Stimulated activated CD8-positive, alpha-beta memory T cell treated with anti-CD3 and anti-CD28 coated beads, Interleukin-15, amount 100 ng/mL, for 24 hours (primary cell): Measurements from ENCODE around the gene INAFM2.

Experiments used
- DNase-seq: peaks from one replicate; pipeline ENCODE4 v3.0.0-alpha.2; 2020; ENCODE audit warnings: low read depth

The INAFM2 gene

GRCh38 chr15:40323239-40323952 lies at the start of gene INAFM2:
Gene INAFM2 (plus strand): TSS chr15:40323692. CDS start chr15:40324056, 364 bp downstream.
- DNase-seq, result peak; percentile 85

- DNase-seq, result peak; percentile 81
These were observed 48.9 kb upstream of the INAFM2 start for GRCh38 chr15:40274350-40275274.

DNA sequence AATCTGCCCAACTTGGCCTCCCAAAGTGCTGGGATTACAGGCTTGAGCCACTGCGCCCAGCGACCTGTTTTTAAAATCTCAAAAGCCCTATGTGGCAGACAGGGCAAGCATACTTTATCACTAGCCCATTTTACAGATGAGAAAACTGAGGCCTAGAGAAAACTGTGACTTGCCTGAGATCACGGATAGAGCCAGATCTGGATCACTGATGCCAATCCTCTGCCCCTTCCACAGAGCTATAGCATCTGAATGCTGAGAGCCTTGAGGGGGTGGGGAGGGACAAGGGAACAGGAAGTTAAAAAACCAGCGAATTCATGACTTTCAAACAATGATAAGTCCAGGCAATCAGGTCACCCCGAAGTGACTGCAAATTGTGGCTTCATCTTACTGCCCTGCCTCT lies 48.0 kb upstream of the INAFM2 start:
- DNase-seq, result no peak

GRCh38 chr15:40275954-40276353 lies 47.5 kb upstream of the INAFM2 start:
- no peak for DNase-seq

- no peak for DNase-seq
These were observed 46.6 kb upstream of the INAFM2 start for GRCh38 chr15:40276927-40277326.

GRCh38 chr15:40277471-40277870 lies 46.0 kb upstream of the INAFM2 start:
- no peak for DNase-seq

GRCh38 chr15:40278026-40278425 lies 45.5 kb upstream of the INAFM2 start:
- no peak for DNase-seq

- peak; percentile 66 for DNase-seq
These were observed 43.9 kb upstream of the INAFM2 start for GRCh38 chr15:40279437-40280141.

DNA sequence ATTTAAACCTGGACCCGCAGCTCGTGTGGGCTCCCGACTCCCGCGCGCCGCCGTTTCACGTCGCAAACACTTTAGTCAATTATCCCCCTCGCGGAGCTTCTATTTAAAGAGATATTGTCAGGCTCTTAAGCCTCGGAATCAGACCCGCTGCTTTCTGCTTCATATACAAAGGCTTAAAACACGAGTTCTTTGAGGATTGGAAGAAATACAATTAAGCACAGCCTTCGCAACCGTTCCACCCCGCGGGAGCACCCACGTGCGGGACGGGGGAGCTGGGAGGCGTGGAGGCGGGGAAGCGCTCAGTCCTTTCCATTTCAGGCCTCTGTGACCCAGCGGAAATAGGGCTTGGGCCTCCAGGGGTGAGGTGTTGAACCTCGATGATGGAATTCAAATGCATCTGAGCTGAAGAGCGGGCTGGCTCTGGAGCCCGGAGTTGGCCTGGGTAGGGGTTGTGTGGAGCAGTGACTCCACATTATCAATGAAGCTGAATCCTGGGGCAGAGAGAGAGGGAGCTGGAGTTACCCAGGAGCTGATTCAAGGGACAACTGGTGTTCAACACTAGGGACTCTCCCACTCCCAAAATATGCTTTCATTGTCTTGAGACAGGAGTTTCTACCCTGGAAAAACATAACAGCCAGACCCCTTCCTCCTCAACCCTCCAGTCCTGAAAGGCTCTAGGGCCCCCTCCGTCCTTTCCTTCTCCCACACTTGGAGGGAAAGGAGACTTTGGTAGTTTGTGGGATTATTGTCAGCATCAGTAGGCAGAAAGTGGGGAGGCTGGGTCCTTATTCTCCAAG lies 43.0 kb upstream of the INAFM2 start:
- no peak for DNase-seq

GRCh38 chr15:40281057-40281800 lies 42.3 kb upstream of the INAFM2 start:
- no peak for DNase-seq

- DNase-seq, result no peak
These were observed 41.7 kb upstream of the INAFM2 start for GRCh38 chr15:40281801-40282146.

DNA sequence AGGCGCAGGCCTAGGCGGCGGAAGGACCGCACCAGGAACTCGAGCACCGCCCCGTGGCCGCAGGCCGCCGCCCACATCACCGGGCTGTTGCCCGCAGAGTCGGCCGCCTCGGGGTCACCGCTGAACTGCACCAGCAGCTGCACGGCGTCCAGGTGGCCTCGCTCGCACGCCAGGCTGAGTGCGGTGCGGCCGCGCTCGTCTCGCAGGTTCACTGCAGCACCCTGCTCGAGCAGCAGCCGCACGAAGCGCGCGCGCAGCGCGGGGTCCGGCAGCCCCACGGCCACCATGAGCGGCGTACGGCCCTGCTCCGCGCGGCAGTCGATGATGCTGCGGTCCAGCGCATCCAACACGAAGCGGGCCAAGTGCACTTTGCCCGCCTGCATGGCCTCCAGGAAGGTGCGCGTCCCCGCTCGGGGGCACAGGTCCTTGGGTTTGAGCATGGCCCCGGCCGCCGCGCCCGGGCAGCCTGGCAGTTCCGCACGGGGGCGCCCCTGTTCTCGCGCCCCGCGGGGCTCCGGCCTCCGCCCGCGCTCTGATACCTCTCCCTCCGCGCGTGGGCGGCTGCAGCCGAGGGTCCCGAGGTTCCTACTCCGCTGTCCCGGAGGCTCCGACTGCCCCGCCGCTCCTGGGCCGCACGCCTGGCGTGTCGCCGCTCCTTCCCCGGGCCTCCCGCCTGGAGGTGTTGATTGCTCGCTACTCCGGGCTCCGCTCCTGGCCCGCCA lies 41.2 kb upstream of the INAFM2 start:
- DNase-seq, result no peak

GRCh38 chr15:40282869-40283614 lies 40.5 kb upstream of the INAFM2 start, which contains the start of gene ANKRD63:
Gene ANKRD63 (minus strand): TSS chr15:40283064. CDS start chr15:40282586, 478 bp downstream.
- DNase-seq, result peak; percentile 13

GRCh38 chr15:40283615-40284300 lies 39.7 kb upstream of the INAFM2 start:
- DNase-seq, result no peak

GRCh38 chr15:40285151-40285550 lies 38.3 kb upstream of the INAFM2 start:
- no peak for DNase-seq

- no peak for DNase-seq
These were observed 37.9 kb upstream of the INAFM2 start for GRCh38 chr15:40285554-40286011.

DNA sequence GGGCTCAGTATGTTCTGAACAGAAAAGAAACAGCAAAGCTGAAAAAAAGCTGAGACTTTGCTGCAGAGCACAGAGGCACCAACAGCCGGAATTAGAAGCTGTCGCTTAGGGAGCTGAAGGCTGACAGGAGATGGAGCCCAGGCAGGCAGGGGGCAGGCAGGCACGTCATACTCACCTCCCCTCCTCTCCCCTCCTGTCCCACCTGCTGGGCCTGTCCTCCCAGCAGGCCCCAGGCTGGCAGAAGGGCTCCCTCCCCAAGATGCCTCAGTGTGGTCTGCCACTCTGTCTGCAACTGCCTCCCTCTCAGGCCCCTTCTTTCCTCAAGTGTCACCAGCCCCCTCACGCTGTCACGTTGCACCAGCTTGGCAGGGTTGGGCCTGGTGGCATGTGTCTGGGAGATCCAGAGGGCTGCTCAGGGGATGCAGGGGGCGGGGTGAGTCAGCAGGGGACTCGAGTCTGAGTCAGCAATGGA lies 37.4 kb upstream of the INAFM2 start:
- no peak for DNase-seq

DNA sequence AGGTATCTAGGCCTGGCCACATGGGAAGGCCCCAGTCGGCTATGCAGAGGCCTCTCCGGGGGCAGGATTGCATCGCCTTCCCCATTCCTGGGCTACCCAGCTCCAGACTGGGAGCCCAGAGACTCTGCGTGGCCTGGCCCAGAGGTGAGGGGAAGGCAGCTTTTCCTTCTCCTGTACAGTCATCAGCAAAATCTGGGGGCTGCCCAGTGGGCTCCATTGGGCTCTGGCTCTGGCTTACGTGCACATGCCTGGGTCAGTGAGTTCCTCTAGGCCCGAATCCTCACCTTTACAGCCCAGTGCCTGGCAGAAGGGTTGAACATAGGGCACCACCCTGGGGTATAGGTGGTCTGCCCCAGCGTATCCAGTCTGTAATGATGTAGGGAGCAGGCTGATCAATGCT lies 36.7 kb upstream of the INAFM2 start:
- no peak for DNase-seq

DNA sequence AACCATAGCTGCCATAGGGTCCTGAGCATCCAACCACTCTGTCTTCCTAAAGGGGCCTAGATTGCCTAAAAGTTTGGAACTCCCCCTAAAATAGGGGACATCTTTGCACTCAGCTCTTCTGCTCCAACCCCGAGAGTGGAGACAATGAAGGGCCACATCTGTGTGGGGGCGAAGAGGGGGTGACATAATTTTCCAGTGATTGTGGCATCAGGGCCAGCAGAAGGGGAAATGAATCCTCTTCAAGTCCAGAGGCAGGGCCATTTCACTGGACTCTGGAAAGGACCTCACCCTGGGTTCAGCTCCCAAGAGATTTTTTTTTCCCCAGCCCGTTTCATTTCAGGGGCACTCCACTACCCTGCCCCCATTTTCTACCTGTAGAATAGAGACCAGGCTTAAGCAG lies 36.0 kb upstream of the INAFM2 start:
- DNase-seq, result no peak
